Mucosa of rectum (tissue), 2 donors: ENCODE results near the gene CORO6.

Experiments
- H3K27ac ChIP-seq, 2 donors: one replicate each; pipeline ENCODE4 v1.7.0; 2013; ENCODE audit warnings: inconsistent platforms in 2 of 2, low read depth in 2 of 2, low read length in 2 of 2
- H3K27me3 ChIP-seq, 2 donors: one replicate each; pipeline ENCODE4 v1.7.0; 2013; ENCODE audit warnings: low read length in 2 of 2; ENCODE audit not compliant: control insufficient read depth in 2 of 2, insufficient read depth in 2 of 2
- H3K36me3 ChIP-seq, 2 donors: one replicate each; pipeline ENCODE4 v1.7.0; 2013; ENCODE audit warnings: low read length in 2 of 2; ENCODE audit not compliant: control insufficient read depth in 2 of 2, insufficient read depth in 2 of 2
- H3K4me1 ChIP-seq, 2 donors: one replicate each; pipeline ENCODE4 v1.7.0; 2013; ENCODE audit warnings: low read length in 2 of 2, mild to moderate bottlenecking in 1 of 2; ENCODE audit not compliant: control insufficient read depth in 2 of 2, insufficient read depth in 2 of 2
- H3K4me3 ChIP-seq, 2 donors: one replicate each; pipeline ENCODE4 v1.7.0; 2013; ENCODE audit warnings: low read length in 2 of 2
- H3K9ac ChIP-seq, 2 donors: one replicate each; pipeline ENCODE4 v1.7.0; 2013; ENCODE audit warnings: low read length in 2 of 2, low read depth in 1 of 2, mild to moderate bottlenecking in 1 of 2
- H3K9me3 ChIP-seq, 2 donors: one replicate each; pipeline ENCODE4 v1.7.0; 2013; ENCODE audit warnings: low read length in 2 of 2; ENCODE audit not compliant: control insufficient read depth in 2 of 2
- donor health status: healthy.
- donor health status: Normal muscosa, but diverticular disease.

The CORO6 gene

DNA sequence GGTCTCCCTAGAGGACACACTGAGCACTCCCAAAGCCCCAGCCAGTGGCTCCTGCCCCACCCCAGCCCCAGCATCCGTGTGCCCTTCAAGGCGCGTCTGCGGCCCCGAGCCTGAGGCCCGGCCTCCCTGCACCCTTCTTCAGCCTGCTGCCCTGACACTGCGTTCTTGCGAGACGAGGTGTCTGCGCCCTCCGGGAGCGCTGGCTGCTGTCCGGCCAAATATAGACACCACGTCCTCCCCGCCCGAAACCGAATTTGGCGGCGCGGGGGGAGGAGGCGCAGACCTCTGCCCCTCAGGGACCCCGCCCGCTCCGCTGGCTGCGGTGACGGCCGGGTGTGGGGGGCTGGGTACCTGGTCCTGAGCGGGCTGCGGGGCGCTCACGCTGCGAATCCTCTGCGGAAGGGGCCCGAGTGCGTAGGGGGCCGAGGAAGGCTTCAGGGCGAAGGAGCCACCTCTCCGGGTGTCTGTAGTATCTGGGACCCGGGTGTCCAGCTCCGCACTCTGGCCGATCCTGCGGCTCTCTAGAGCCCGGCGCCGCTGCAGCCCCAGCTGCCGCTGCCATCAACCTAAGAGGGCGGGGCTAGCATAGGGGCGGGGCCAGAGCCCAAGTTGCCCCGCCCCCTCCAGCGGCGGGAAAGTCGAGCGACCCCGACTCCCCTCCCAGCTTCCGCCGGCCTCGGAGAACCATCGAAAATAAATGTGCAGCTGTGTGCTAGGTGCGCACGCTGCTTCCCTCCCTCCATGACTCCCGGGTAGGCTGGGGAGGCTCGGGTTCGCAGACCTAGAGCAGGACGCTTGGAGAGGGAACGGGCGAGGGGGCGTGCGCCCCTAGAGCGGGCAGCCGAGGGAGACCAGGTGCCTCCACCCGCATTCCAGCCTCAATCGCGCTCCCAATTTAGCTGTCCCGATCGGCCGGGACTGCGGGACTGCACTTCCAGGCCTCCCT, at the start of gene CORO6:
TSS of gene CORO6 (minus strand) at position 576 of the 946 bp plus-strand sequence. CDS start 1,491 bp downstream, outside the sequence.
- Histone ChIP-seq H3K9ac (peak within 1 kb of the TSS in 1 of 2 donors; percentile 61), H3K36me3 (no peaks in the 10 kb centered on the region), H3K27ac (peak within 1 kb of the TSS in 1 of 2 donors; percentile 16), H3K27me3 (peaks cover 0 to 10% of the 10 kb centered on the region in 2 donors), H3K4me3 (peak within 1 kb of the TSS; percentile 57 to 58), H3K4me1 (peaks cover 3 to 7% of the 10 kb centered on the region in 2 donors), H3K9me3 (no peaks in the 10 kb centered on the region)

DNA sequence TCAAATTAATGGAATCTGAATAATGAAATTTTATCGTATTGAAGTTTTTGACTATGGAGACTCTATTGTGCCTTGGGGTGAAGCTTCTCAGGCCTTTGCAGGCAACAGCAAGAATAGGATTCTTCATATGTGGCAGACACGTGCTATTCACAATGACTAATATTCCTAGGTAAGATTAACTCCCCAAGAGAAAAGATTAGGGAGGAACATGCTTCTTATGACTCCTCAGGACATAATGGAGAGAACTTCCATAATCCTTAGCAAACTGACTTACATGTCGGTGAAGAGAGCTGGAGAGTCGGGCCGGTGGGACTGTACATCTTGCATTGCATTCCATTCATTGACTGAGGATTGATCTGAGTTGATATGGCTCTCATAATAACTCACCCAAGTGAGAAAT, 48.9 kb upstream of the CORO6 start:
- H3K4me3 ChIP-seq: no peak overlapping the region
- no peaks in the 10 kb centered on the region for H3K9me3 ChIP-seq
- peaks cover 20 to 40% of the 10 kb centered on the region in 2 donors for H3K36me3 ChIP-seq
- no peak overlapping the region for H3K9ac ChIP-seq
- H3K4me1 ChIP-seq: no peaks in the 10 kb centered on the region
- no peak overlapping the region for H3K27ac ChIP-seq
- no peaks in the 10 kb centered on the region for H3K27me3 ChIP-seq

DNA sequence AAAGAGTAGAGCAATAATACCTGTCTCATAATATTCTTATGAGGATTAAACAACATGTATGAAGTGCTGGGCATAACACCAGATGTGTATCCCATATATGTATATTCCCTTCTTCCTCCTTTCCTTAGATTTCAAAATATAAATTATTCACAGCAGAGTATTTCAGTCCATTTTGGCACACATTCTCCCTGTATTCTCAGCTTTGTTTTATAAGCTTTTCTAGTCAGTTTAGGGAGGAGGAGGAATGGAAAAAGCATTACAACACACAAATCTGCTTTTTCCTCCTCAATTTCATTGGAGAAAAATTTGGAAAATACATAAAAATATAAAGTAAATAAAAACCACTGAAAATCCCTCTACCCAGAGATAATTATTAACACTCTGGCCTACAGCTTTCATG, 46.6 kb upstream of the CORO6 start:
- Histone ChIP-seq H3K27me3 (no peaks in the 10 kb centered on the region), H3K27ac (no peak overlapping the region), H3K36me3 (peaks cover 24 to 35% of the 10 kb centered on the region in 2 donors)

DNA sequence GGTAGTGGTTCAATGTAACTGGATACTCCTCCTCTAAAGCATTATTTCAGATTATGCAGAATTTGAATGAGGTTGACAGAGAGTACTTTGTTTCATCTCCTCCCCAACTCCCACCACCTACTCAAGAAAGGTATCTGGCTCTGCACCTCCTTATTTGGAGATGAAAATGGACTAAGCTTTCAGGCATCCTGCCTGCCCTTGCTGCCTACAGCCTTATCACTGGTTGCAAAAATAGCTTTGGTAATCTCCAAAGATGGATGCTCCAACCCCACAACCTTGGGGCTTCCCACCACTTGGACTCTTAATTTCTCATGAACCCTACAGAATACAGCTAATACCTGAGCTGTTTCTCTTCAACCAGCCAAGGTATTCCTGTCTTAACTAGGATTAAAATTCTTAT, 45.3 kb upstream of the CORO6 start:
- no peak overlapping the region for H3K4me3 ChIP-seq
- H3K4me1 ChIP-seq: no peaks in the 10 kb centered on the region
- H3K27me3 ChIP-seq: no peaks in the 10 kb centered on the region
- no peaks in the 10 kb centered on the region for H3K9me3 ChIP-seq
- H3K9ac ChIP-seq: no peak overlapping the region
- H3K36me3 ChIP-seq: peaks cover 28 to 35% of the 10 kb centered on the region in 2 donors
- no peak overlapping the region for H3K27ac ChIP-seq

More for the DNA sequence above, 46.6 kb upstream of the CORO6 start:
- H3K4me1 ChIP-seq: no peaks in the 10 kb centered on the region
- H3K9me3 ChIP-seq: no peaks in the 10 kb centered on the region
- no peak overlapping the region for H3K9ac ChIP-seq
- no peak overlapping the region for H3K4me3 ChIP-seq

DNA sequence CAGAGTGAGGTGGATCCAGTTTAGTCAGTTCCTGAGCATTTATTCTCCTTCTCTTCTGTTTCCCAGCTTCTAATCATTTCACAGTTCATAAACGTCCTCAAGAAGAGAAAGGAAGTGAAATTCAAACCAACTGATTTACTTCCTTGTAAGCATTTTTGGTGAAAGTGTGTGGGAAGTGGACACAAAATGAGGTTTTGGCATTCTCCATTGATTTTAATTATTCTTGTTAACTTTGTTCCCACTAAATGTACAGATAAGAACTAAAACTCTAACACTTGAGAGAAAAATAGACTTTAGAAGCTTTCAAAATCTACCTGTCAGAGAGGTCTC, 42.7 kb upstream of the CORO6 start:
- Histone ChIP-seq H3K27me3 (no peaks in the 10 kb centered on the region), H3K9me3 (no peaks in the 10 kb centered on the region), H3K27ac (peak overlapping the region in 1 of 2 donors; percentile 35), H3K9ac (no peak overlapping the region), H3K4me1 (no peaks in the 10 kb centered on the region), H3K36me3 (peaks cover 22 to 24% of the 10 kb centered on the region in 2 donors), H3K4me3 (no peak overlapping the region)

DNA sequence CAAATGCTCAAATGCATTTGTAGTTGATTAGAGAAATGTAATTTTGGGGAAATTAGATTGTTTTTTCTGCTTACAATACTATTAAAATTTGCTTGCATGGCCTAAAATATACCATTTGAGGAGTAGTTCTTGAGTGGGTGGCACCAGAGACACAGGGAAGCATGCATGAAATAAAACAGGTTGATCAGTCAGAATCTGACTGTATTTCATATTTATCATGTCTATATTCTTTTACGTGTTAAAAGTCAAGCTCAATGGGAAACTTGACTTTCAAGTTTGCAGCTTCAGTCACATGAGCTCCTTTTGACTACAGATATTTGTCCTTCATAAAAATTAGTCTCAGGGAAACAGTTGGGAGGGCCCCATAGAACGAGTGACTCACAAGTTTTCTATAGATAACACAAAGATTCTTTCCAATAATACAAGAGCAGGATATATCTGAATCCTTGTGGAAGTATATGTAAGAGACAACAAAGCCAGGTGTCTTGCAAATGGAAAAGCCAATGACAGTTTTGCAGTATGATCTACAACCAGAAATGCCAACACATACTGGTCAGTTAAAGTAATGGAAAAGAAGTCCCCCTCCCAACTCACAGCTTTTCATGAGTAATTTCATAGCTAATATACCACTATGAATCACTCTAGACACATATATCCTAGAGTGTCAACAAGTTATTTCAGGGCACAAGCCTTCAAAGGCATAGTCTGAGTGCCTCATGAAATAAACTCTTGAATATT, 42.2 kb upstream of the CORO6 start:
- Histone ChIP-seq H3K27me3 (no peaks in the 10 kb centered on the region), H3K36me3 (peaks cover 21 to 22% of the 10 kb centered on the region in 2 donors), H3K4me1 (no peaks in the 10 kb centered on the region), H3K27ac (peak overlapping the region in 1 of 2 donors; percentile 35), H3K9me3 (no peaks in the 10 kb centered on the region), H3K9ac (no peak overlapping the region), H3K4me3 (no peak overlapping the region)

DNA sequence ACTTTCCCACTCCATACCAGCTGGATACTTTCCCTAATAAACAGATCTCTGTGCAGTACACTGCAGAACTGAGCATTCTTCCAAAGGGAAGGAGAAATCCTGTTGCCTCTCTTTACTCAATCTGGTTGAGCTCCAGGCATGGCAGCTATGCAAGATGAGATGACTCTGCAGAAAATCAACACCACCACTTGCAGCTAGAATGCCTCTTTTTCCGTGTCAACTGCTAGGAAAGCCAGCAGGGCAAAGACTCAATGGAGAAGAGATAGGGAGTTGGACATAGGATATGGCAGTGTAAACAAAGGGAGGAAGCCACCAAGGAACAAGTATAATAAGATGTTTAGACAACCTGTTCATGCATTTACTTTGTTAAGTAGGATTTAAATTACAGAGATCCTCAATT, 40.4 kb upstream of the CORO6 start:
- Histone ChIP-seq H3K4me1 (no peaks in the 10 kb centered on the region), H3K27ac (no peak overlapping the region), H3K9ac (no peak overlapping the region), H3K4me3 (no peak overlapping the region), H3K36me3 (peaks cover 21 to 22% of the 10 kb centered on the region in 2 donors), H3K27me3 (no peaks in the 10 kb centered on the region), H3K9me3 (no peaks in the 10 kb centered on the region)

DNA sequence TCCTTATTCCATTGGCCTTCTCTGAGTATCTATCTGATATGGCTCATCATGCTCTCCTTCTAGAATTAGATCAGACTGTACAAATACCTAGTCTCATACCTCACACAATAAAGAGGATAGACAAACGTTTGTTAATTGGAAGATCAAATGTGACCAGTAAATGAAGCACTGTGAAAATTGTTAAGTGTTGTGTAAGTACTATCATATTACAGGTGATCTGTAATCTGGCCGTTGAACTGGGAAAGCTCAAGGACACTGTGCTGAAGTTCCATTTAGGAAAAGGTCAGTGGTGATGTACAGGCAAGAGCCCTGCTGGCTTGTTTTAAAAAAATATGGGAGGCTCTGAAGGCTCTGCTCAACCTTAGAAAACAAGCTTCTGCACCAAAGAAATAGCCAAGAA, 38.5 kb upstream of the CORO6 start:
- Histone ChIP-seq H3K27me3 (no peaks in the 10 kb centered on the region), H3K36me3 (peaks cover 6 to 10% of the 10 kb centered on the region in 2 donors), H3K27ac (no peak overlapping the region), H3K9me3 (no peaks in the 10 kb centered on the region), H3K4me1 (no peaks in the 10 kb centered on the region), H3K4me3 (no peak overlapping the region), H3K9ac (no peak overlapping the region)

DNA sequence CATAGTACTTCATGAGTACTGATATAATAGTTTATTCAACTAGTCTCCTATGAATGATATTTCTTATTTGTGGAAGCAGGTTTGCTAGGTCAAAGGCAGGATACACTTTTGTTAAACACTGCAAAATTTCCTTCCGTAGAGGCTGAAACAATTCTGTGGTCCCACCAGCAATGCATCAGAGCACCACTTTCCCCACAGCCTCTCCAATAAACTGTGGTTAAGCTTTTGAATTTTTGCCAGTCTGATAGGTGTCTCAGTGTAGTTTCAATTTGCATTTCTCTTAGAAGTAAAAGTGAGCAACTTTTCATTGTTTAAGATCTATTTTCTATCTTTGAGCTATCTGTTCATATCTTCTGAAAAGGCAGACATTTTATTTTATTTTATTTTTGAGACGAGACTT, 36.4 kb upstream of the CORO6 start:
- no peaks in the 10 kb centered on the region for H3K4me1 ChIP-seq
- peaks cover 8 to 15% of the 10 kb centered on the region in 2 donors for H3K36me3 ChIP-seq
- H3K27ac ChIP-seq: no peak overlapping the region
- H3K4me3 ChIP-seq: no peak overlapping the region
- H3K9ac ChIP-seq: no peak overlapping the region
- H3K27me3 ChIP-seq: no peaks in the 10 kb centered on the region
- no peaks in the 10 kb centered on the region for H3K9me3 ChIP-seq

DNA sequence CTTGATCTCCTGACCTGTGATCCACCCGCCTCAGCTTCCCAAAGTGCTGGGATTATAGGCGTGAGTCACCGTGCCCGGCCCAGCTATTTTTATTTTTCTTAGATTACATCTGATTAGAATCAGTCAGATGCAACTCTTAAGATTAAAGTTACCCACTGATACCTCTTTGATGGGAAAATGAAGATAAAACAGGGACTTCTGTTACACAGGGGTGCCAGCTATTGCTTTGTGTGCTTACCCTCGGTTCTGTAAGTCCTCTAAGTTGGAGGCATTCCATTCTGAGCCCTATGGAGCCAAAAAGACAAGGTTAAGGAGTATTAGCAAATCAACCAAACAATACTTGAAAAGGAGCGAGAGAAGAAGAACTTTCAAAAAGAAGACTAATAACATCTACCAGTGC, 32.6 kb upstream of the CORO6 start:
- Histone ChIP-seq H3K9ac (no peak overlapping the region), H3K9me3 (no peaks in the 10 kb centered on the region), H3K4me3 (no peak overlapping the region), H3K27ac (no peak overlapping the region), H3K4me1 (no peaks in the 10 kb centered on the region), H3K36me3 (peaks cover 2 to 23% of the 10 kb centered on the region in 2 donors), H3K27me3 (no peaks in the 10 kb centered on the region)
